Caco-2 (cell line): Measurements from ENCODE around the gene ASPHD1. TPM values are rescaled to one million over a fixed set of nuclear protein-coding genes. Genes with fewer than 3 reads are reported as not detected.

Experiments used
- BruUV-seq: library from RNA; stranded (reverse); fragments of 400-500 nt; replicated peaks from 2 replicates; lab custom pipeline; 2021; lab: Mats Ljungman, UMichigan
- CTCF ChIA-PET: fragments of 300-600 bp; sonication (Branson Sonifier 250); formaldehyde crosslinking; loops from one replicate; lab custom pipeline; 2022; ENCODE audit warnings: antibody characterized with exemption; lab: Charles Lee
- POLR2A ChIA-PET: fragments of 300-600 bp; sonication (Branson Sonifier 250); formaldehyde crosslinking; loops from one replicate; lab custom pipeline; 2022; ENCODE audit warnings: antibody characterized with exemption; lab: Charles Lee
- DNase-seq, 2 experiments: peaks; one replicate each; pipeline versions ENCODE4 v3.0.0 to v3.0.0-alpha.2; 2020 to 2022
- H3K27me3 ChIP-seq: replicated peaks from 2 replicates; pipeline ENCODE4 v1.6.0; 2011; ENCODE audit warnings: low read length; ENCODE audit not compliant: control insufficient read depth, insufficient read depth
- H3K36me3 ChIP-seq: 2 replicates; pipeline ENCODE4 v1.5.1; 2011; ENCODE audit warnings: low read length; ENCODE audit not compliant: control insufficient read depth, insufficient read depth
- H3K4me1 ChIP-seq: fragments of 250-450 bp; sonication (Bioruptor Pico); 2 replicates; pipeline ENCODE4 v1.5.1; 2020; ENCODE audit warnings: mild to moderate bottlenecking
- H3K4me3 ChIP-seq: 2 replicates; pipeline ENCODE4 v1.5.1; 2011; ENCODE audit warnings: low read depth, mild to moderate bottlenecking, control low read depth, low read length
- H3K9me3 ChIP-seq: fragments of 250-450 bp; sonication (Bioruptor Pico); 2 replicates; pipeline ENCODE4 v1.5.1; 2020; ENCODE audit warnings: mild to moderate bottlenecking, moderate library complexity
- H3K27ac Mint-ChIP-seq: one replicate; pipeline ENCODE4 v1.8.0; 2022; ENCODE audit warnings: mixed read lengths; ENCODE audit not compliant: unreplicated experiment
- H3K27me3 Mint-ChIP-seq: one replicate; pipeline ENCODE4 v1.8.0; 2022; ENCODE audit warnings: mixed read lengths; ENCODE audit not compliant: insufficient read depth, unreplicated experiment
- H3K36me3 Mint-ChIP-seq: one replicate; pipeline ENCODE4 v1.8.0; 2022; ENCODE audit warnings: mild to moderate bottlenecking, mixed read lengths; ENCODE audit not compliant: insufficient read depth, unreplicated experiment
- H3K4me1 Mint-ChIP-seq: one replicate; pipeline ENCODE4 v1.8.0; 2022; ENCODE audit warnings: low read depth, mixed read lengths; ENCODE audit not compliant: unreplicated experiment
- H3K4me3 Mint-ChIP-seq: one replicate; pipeline ENCODE4 v1.8.0; 2022; ENCODE audit warnings: mild to moderate bottlenecking, moderate library complexity, mixed read lengths; ENCODE audit not compliant: unreplicated experiment
- H3K9me3 Mint-ChIP-seq: one replicate; pipeline ENCODE4 v1.8.0; 2022; ENCODE audit warnings: mixed read lengths; ENCODE audit not compliant: unreplicated experiment
- CTCF ChIP-seq, 2 experiments: fragments of 200-600 bp in 1 of 2; IDR thresholded peaks; 1 replicate in 1 of 2; 2 replicates in 1 of 2; pipeline versions ENCODE4 v1.5.1 to v1.8.0; 2011 to 2022; ENCODE audit warnings: antibody characterized with exemption in 1 of 2, control low read depth in 1 of 2, inconsistent platforms in 1 of 2, low read depth in 1 of 2, low read length in 1 of 2, mild to moderate bottlenecking in 1 of 2, moderate library complexity in 1 of 2; ENCODE audit not compliant: insufficient read depth in 1 of 2, severe bottlenecking in 1 of 2, unreplicated experiment in 1 of 2
- intact Hi-C: fragments of 100-400 bp; cut with micrococcal nuclease; formaldehyde crosslinking; loops from one replicate; pipeline ENCODE4 v1.10.0; 2022; ENCODE audit not compliant: unreplicated experiment
- total RNA-seq: library from RNA; stranded (reverse); gene quantifications from 2 replicates; pipeline ENCODE4 v1.2.3, GENCODE V29; 2022

ASPHD1 gene
- total RNA-seq, 1 experiment from 2014 or later: 13.2 TPM

- no TSS peak for BruUV-seq
- Histone ChIP-seq H3K9me3 (no peaks in the 10 kb centered on the region), H3K27me3 (no peaks in the 10 kb centered on the region), H3K4me1 (peaks cover 15% of the 10 kb centered on the region), H3K36me3 (peaks cover 4% of the 10 kb centered on the region; the same call in 1 of the 2 replicates), H3K4me3 (peak within 1 kb of the TSS; percentile 97)
- peaks cover 21% of the 10 kb centered on the region for H3K36me3 Mint-ChIP-seq
- no peaks in the 10 kb centered on the region for H3K9me3 Mint-ChIP-seq
- CTCF ChIA-PET: interaction anchor here (0.6 to 2.1 kb wide), 9 partner anchors 9 to 165 kb away, joined by 3 to 13 read pairs (median 7); partner anchors contain the start of genes SEZ6L2, TAOK2 and TMEM219
- peak; percentile 82 to 93 for DNase-seq
- peak within 1 kb of the TSS; percentile 94 for H3K4me3 Mint-ChIP-seq
- intact Hi-C loops: loop anchor here (1.0 to 2.0 kb wide), 3 partner anchors 37 to 63 kb away; partner anchors contain the start of genes CDIPT, TAOK2 and TMEM219
- peak within 1 kb of the TSS; percentile 89 for H3K27ac Mint-ChIP-seq
- H3K27me3 Mint-ChIP-seq: no peaks in the 10 kb centered on the region
- POLR2A ChIA-PET: interaction anchor here (0.5 to 2.3 kb wide), 10 partner anchors 8 to 755 kb away, joined by 3 to 18 read pairs (median 7); partner anchors contain the start of genes ASPHD1, HIRIP3, TAOK2 and TMEM219
- no peak for TF ChIP-seq CTCF (IDR thresholded peaks at IDR 0.05; ENCODE audit: insufficient read depth in 1 of 2, low read depth in 1 of 2, low read length in 1 of 2, severe bottlenecking in 1 of 2, unreplicated experiment in 1 of 2)
- peaks cover 23% of the 10 kb centered on the region for H3K4me1 Mint-ChIP-seq
Observed at GRCh38 chr16:29925781-29926710, 25.8 kb downstream of the ASPHD1 start, which contains the start of gene KCTD13. KCTD13 (minus strand) TSS chr16:29926226; CDS start chr16:29926033, 193 bp downstream.

- ChIA-PET CTCF (interaction anchor here (1.1 to 2.1 kb wide), 7 partner anchors 17 to 119 kb away, joined by 4 to 13 read pairs (median 7); partner anchors contain the start of genes SEZ6L2, TAOK2 and TMEM219), POLR2A (interaction anchor here (0.7 to 2.3 kb wide), 6 partner anchors 7 to 119 kb away, joined by 3 to 18 read pairs (median 8); partner anchors contain the start of genes ASPHD1, TAOK2 and TMEM219)
- Histone ChIP-seq H3K9me3 (no peaks in the 10 kb centered on the region), H3K36me3 (peaks cover 4% of the 10 kb centered on the region; the same call in 1 of the 2 replicates), H3K27me3 (no peaks in the 10 kb centered on the region), H3K4me3 (peak overlapping the region; percentile 97), H3K4me1 (peaks cover 15% of the 10 kb centered on the region)
- no peaks in the 10 kb centered on the region for H3K27me3 Mint-ChIP-seq
- peak overlapping the region; percentile 89 for H3K27ac Mint-ChIP-seq
- no peak for TF ChIP-seq CTCF (IDR thresholded peaks at IDR 0.05; ENCODE audit: insufficient read depth in 1 of 2, low read depth in 1 of 2, low read length in 1 of 2, severe bottlenecking in 1 of 2, unreplicated experiment in 1 of 2)
- peak overlapping the region; percentile 94 for H3K4me3 Mint-ChIP-seq
- intact Hi-C loops: loop anchor here (1.0 to 2.0 kb wide), 3 partner anchors 36 to 64 kb away; partner anchors contain the start of genes CDIPT, TAOK2 and TMEM219
- H3K9me3 Mint-ChIP-seq: no peaks in the 10 kb centered on the region
- DNase-seq: peak; percentile 37 to 38
- no TSS peak for BruUV-seq
- peaks cover 18% of the 10 kb centered on the region for H3K36me3 Mint-ChIP-seq
- H3K4me1 Mint-ChIP-seq: peaks cover 23% of the 10 kb centered on the region
Observed at GRCh38 chr16:29926711-29927052, 26.4 kb downstream of the ASPHD1 start.
